NCI-H1092 treated with DMSO at 0.1 percent for 48 hours (cell line): Measurements from ENCODE around the gene TMPRSS11E.
"Not testable (repeated sequence)": the region's sequence is repeated elsewhere in the genome, so short reads cannot be mapped to it uniquely, and the experiment has no call there.

ENCODE experiments used
- DNase-seq: peaks from one replicate; lab custom pipeline; 2025; lab: John Stamatoyannopoulos, UW

TMPRSS11E gene, protein sequence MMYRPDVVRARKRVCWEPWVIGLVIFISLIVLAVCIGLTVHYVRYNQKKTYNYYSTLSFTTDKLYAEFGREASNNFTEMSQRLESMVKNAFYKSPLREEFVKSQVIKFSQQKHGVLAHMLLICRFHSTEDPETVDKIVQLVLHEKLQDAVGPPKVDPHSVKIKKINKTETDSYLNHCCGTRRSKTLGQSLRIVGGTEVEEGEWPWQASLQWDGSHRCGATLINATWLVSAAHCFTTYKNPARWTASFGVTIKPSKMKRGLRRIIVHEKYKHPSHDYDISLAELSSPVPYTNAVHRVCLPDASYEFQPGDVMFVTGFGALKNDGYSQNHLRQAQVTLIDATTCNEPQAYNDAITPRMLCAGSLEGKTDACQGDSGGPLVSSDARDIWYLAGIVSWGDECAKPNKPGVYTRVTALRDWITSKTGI

GRCh38 chr4:68447201-68447600 is at the start of gene TMPRSS11E:
TMPRSS11E (plus strand) TSS chr4:68447463; CDS start chr4:68447513, 50 bp downstream.
- no peak for DNase-seq

DNA sequence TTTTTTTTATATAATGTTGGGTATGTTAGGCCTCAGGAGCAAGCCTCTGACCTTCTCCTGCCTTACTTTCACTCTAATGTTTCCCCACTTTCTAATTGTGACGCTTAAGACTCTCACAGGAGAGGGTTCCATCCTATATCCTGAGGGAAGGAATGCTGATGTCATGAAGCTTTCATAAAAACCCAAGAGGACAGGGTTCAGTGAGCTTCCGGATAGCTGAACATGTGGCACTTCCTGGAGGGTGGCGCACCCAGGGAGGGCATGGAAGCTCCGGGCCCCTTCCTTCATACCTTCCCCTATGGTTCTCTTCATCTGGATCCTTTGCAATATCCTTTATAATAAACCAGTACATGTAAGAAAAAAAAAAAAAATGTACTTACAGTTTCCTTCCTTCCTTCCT is 48.0 kb upstream of the TMPRSS11E start:
- DNase-seq, result no peak

DNA sequence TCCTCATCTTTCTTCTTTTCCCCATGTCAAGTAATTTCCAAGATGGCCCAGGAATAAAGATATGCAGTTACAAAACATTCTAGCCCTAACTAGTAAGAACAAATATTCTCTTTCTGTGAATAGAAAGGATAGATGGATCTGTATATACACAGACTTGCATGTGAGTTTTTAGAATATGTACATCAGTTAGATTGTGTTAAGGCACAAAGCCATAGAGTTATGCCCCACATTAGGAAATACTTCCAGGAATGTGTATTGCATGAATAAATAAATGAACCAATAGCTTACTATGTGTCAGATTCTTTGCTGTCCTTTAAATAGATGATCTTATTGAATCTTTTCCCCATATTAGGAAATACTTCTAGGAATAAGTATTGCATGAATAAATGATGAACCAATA is 46.0 kb upstream of the TMPRSS11E start:
- no peak for DNase-seq

- no peak for DNase-seq
Measured at GRCh38 chr4:68404153-68404552, 43.1 kb upstream of the TMPRSS11E start.

DNA sequence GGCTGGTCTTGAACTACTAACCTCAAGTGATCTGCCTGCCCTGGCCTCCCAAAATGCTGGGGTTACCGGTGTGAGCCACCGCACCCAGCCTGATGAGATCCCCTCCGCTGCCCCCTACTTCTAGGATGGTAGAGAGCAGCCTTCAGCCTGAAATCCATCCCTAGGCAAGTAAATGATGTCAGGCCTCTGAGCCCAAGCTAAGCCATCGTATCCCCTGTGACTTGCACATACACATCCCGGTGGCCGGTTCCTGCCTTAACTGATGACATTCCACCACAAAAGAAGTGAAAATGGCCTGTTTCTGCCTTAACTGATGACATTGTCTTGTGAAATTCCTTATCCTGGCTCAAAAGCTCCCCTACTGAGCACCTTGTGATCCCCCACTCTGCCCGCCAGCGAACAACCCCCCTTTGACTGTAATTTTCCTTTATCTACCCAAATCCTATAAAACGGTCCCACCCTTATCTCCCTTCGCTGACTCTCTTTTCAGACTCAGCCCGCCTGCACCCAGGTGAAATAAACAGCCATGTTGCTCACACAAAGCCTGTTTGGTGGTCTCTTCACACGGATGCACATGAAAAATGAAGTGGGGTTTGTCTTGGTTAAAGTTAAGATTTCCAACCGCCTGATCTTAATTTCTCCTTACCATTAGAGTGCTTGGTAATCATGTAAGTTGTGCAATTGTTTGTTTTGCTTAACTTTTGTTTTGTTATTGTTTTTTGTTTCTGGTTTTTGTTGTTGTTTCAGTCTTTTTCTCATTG is 41.4 kb upstream of the TMPRSS11E start:
- not testable (repeated sequence) for DNase-seq

GRCh38 chr4:68406479-68406859 is 40.8 kb upstream of the TMPRSS11E start:
- DNase-seq, result no peak

- not testable (repeated sequence) for DNase-seq
Measured at GRCh38 chr4:68407015-68407867, 40.0 kb upstream of the TMPRSS11E start.

DNA sequence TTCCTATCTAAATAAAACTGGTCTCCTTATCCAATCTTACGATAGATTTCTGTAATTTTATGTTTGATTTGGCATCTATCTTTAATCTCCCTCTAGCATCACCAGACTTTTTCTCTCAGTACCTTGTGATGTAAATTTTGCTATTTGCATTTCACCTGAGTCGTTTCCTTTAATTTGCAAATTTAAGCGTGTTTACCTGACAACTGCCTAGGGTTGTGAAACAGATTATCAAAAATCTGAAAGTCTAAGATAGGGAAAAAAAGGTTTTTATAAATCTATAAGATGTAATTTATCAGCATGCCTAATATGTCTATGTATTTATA is 39.4 kb upstream of the TMPRSS11E start:
- no peak for DNase-seq

DNA sequence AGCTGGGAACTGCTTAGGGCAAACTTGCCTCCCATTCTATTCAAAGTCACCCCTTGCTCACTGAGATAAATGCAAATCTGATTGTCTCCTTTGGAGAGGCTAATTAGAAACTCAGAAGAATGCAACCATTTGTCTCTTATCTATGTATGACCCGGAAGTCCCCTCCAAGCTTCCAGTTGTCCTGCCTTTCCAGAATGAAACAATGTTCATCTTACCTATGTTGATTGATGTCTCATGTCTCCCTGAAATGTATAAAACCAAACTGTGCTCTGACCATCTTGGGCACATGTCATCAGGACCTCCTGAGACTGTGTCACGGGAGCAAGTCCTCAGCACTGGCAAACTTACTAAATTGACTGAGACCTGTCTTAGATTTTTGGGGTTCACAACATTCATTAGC is 37.1 kb upstream of the TMPRSS11E start:
- DNase-seq, result no peak

DNA sequence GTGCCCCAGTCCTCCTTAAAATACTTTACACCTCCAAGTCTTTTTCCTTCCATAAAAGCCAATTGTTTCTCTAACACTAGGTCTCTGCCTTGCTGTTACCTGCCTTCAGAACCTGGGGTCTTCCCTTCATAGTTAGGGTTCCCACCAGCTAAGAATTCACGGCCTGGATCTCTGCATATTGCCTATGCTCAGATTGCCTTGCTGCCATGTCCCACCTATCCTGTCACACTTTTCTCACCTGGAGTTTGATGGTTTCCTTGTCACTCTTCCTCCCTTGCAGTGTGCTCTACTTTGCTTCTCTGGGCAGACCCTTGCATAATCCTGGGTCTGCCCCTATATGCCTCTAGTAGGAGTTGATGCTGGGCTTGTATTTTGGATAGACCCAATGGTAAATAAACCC is 36.6 kb upstream of the TMPRSS11E start:
- DNase-seq, result no peak

DNA sequence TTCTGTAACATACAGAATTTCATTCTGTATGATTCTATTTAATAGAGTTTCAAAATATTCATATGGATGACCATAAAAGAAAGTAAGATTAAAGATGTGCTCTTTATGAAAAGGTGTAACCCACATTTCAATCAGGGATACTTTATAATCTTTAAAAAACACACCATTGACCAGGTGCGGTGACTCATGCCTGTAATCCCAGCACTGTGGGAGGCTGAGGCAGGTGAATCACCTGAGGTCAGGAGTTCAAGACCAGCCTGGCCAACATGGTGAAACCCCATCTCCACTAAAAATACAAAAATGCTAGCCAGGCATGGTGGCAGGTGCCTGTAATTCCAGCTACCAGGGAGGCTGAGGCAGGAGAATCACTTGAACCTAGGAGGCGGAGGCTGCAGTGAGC is 35.2 kb upstream of the TMPRSS11E start:
- not testable (repeated sequence) for DNase-seq

DNA sequence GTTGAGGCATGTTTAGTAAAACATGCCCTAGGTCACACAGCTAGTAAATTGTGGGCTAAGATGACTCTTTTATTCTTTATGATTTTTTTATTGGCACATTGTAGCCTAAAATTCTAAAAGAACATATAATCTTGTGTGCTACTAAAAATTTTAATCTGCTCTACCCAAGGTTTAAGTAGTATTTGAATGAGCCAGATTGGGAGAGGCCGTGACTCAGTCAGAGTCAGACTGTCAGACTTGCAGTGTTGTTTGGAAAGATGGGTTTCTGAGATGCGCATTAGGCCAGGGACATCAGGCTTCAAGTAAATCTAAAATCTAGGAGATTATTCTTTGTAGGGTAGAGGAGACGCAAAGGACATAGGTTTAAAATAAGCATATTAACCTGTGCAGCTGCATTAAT is 30.7 kb upstream of the TMPRSS11E start:
- DNase-seq, result no peak

DNA sequence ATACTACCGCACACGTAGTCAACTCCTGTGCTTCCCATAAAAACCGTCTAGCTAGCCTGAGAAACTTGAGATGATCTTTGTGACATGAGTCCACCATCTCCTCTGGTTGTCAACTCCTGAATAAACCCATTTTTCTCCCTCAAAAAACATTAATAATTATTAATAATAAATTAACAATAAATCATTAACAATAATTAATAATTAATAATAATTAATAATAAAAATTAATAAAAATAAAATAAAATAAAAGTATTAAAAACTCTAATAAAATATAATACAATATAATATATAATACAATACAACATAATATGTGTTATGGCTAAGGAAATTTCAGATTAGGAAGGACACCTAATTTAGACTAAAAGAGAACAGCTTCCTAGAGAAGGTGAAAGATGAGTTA is 20.7 kb upstream of the TMPRSS11E start:
- no peak for DNase-seq

DNA sequence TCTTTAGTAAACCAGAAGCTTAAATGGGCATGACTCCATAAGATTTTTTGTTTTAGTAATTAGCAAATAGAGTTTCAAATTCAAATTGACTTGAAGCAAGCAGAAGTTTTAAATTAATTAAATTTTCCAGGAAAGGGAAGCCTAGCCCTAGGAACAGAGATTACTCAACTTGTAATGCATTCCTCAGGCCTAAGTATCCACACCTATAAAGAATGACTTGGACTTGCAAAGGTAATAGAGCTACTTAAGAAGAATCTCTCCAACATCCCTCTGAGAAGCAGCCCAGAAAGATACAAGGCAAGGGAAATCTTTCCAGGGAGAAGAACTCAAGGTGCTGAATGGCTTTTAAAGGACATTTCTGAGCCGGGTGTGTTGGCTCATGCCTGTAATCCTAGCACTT is 16.9 kb upstream of the TMPRSS11E start:
- no peak for DNase-seq

DNA sequence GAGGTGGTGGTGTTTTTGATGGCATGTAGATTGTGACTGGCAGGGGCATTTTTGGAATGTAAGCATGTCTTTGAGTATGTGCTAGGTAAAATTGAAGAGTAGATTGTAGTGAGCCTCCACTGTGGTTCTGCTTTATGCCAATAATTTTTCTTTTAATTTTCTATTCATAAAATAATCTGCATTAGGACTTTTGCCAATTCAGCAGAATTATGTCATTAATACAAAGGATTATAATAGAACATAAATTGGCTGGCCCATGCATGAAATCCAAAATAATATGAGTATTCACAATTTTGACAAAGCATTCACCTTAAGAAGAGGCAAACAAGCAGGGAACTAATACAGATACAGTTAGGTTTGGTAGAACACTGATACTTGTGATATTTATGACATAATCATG is 14.9 kb upstream of the TMPRSS11E start:
- DNase-seq, result no peak

GRCh38 chr4:68433582-68433981 is 13.7 kb upstream of the TMPRSS11E start:
- DNase-seq, result no peak

- no peak for DNase-seq
Measured at GRCh38 chr4:68434277-68434676, 13.0 kb upstream of the TMPRSS11E start.

DNA sequence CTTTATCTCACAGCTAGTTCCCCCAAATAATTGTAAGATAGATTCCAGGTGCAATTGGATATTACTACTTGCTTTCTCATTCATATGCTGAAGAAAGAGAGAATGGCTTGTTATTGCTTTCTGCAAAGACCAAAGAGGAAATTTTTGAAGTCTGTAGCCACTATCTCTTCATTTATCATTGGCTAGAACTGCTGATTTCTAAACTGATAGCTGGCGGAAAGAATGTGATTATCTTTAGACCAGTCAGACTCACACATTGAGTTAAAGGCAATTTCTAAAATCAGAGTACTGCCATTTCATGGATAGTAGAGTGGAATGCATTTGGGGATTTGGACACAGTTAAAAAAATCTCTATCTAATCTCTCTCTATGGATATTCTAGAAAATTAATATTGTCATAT is 12.4 kb upstream of the TMPRSS11E start:
- DNase-seq, result no peak

DNA sequence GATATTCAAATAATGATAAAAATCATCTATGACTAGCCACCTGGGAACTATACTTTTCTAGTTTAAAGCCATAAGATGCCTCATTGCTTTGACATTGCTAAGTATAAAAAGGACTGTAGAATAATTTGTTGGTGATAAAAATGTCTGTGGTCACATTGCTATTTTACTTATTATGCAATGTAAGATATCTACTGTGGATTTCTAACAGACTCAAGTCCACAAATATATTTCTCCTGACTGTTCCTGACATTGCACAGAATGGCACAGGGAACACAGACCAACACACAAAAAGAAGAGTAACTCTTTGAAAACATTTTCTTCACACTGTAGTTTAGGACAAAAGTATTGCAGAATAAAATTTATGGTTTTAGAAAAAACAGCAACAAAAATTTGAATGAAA is 2.2 kb upstream of the TMPRSS11E start:
- DNase-seq, result no peak

GRCh38 chr4:68451246-68452211 is 4.3 kb downstream of the TMPRSS11E start:
- no peak for DNase-seq

DNA sequence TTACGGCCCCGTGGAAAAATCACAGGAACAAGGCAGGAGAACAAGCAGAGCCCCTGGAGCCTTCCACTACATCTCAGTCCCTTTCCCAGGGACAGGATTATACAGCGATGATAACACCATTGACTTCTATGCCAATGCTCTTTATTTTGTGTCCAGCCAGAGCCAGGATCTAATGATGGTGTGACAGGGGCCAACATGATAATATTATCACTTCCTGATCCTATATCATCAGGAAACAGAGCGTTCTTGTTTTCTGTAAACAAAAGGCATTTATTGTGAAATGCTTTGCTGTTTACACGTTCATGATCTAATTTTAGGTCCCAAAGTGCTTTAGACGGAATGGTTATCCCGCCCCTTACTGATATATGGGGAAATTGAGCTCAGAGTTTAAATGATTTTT is 12.8 kb downstream of the TMPRSS11E start:
- DNase-seq, result no peak
